Neutrophil (primary cell): ENCODE data around the gene SYCP2L.
"Not testable (repeated sequence)": the region's sequence is repeated elsewhere in the genome, so short reads cannot be mapped to it uniquely, and the experiment has no call there.

ENCODE experiments used
- H3K27ac ChIP-seq: fragments of 200-600 bp; sonication (generic); 2 replicates; pipeline ENCODE4 v1.5.1; 2016; ENCODE audit warnings: mild to moderate bottlenecking, moderate library complexity
- H3K27me3 ChIP-seq: fragments of 200-600 bp; sonication (generic); 2 replicates; pipeline ENCODE4 v1.6.0; 2016; ENCODE audit warnings: mild to moderate bottlenecking
- H3K36me3 ChIP-seq: fragments of 200-600 bp; sonication (generic); 2 replicates; pipeline ENCODE4 v1.5.1; 2017
- H3K4me1 ChIP-seq, 2 experiments: fragments of 200-600 bp in 1 of 2; sonication (generic) in 1 of 2; 1 replicate in 1 of 2; 2 replicates in 1 of 2; pipeline versions ENCODE4 v1.5.1 to v1.6.1; 2013 to 2016; ENCODE audit warnings: low read depth in 1 of 2, low read length in 1 of 2, mild to moderate bottlenecking in 1 of 2, moderate library complexity in 1 of 2; ENCODE audit not compliant: control insufficient read depth in 1 of 2, insufficient read depth in 1 of 2
- H3K4me3 ChIP-seq, 2 experiments: fragments of 200-600 bp in 1 of 2; sonication (generic) in 1 of 2; 1 replicate in 1 of 2; 2 replicates in 1 of 2; pipeline ENCODE4 v1.5.1; 2013 to 2016; ENCODE audit warnings: low read depth in 1 of 2, low read length in 1 of 2, mild to moderate bottlenecking in 1 of 2, moderate library complexity in 1 of 2
- H3K9me3 ChIP-seq: fragments of 200-600 bp; sonication (generic); 2 replicates; pipeline ENCODE4 v1.5.1; 2016
- CTCF ChIP-seq: fragments of 200-600 bp; sonication (generic); IDR thresholded peaks from 2 replicates; pipeline ENCODE4 v1.5.1; 2016; ENCODE audit warnings: antibody characterized with exemption

The SYCP2L gene

GRCh38 chr6:10989587-10989986 is 102.7 kb downstream of the SYCP2L start:
- no peaks in the 10 kb centered on the region for H3K36me3 ChIP-seq
- no peak for TF ChIP-seq CTCF
- H3K9me3 ChIP-seq = no peaks in the 10 kb centered on the region
- H3K4me3 ChIP-seq = no peak overlapping the region
- no peaks in the 10 kb centered on the region for H3K4me1 ChIP-seq
- H3K27me3 ChIP-seq = no peaks in the 10 kb centered on the region
- H3K27ac ChIP-seq = no peak overlapping the region

GRCh38 chr6:10991115-10991514 is 104.3 kb downstream of the SYCP2L start:
- TF ChIP-seq CTCF = no peak
- H3K9me3 ChIP-seq = no peaks in the 10 kb centered on the region
- no peak overlapping the region for H3K4me3 ChIP-seq
- no peaks in the 10 kb centered on the region for H3K4me1 ChIP-seq
- no peaks in the 10 kb centered on the region for H3K27me3 ChIP-seq
- H3K36me3 ChIP-seq = no peaks in the 10 kb centered on the region
- H3K27ac ChIP-seq = no peak overlapping the region

- Histone ChIP-seq H3K27me3 (no peaks in the 10 kb centered on the region), H3K4me3 (no peak overlapping the region), H3K36me3 (no peaks in the 10 kb centered on the region), H3K4me1 (no peaks in the 10 kb centered on the region), H3K27ac (no peak overlapping the region), H3K9me3 (no peaks in the 10 kb centered on the region)
- no peak for TF ChIP-seq CTCF
Measured at GRCh38 chr6:10993896-10994295, 107.0 kb downstream of the SYCP2L start.

GRCh38 chr6:10995114-10995707 is 108.4 kb downstream of the SYCP2L start:
- TF ChIP-seq CTCF = no peak
- Histone ChIP-seq H3K4me1 (no peaks in the 10 kb centered on the region), H3K27me3 (peaks cover 5% of the 10 kb centered on the region), H3K36me3 (no peaks in the 10 kb centered on the region), H3K27ac (no peak overlapping the region), H3K9me3 (no peaks in the 10 kb centered on the region), H3K4me3 (no peak overlapping the region)

GRCh38 chr6:10999994-11000393 is 113.1 kb downstream of the SYCP2L start:
- no peaks in the 10 kb centered on the region for H3K36me3 ChIP-seq
- H3K27ac ChIP-seq = no peak overlapping the region
- no peak for TF ChIP-seq CTCF
- H3K4me3 ChIP-seq = no peak overlapping the region
- peaks cover 28% of the 10 kb centered on the region for H3K27me3 ChIP-seq
- no peaks in the 10 kb centered on the region for H3K9me3 ChIP-seq
- no peaks in the 10 kb centered on the region for H3K4me1 ChIP-seq

GRCh38 chr6:11002176-11002575 is 115.3 kb downstream of the SYCP2L start:
- Histone ChIP-seq H3K4me1 (no peaks in the 10 kb centered on the region), H3K4me3 (no peak overlapping the region), H3K27ac (no peak overlapping the region), H3K27me3 (peaks cover 28% of the 10 kb centered on the region), H3K9me3 (no peaks in the 10 kb centered on the region), H3K36me3 (no peaks in the 10 kb centered on the region)
- TF ChIP-seq CTCF = no peak

GRCh38 chr6:11003297-11003696 is 116.4 kb downstream of the SYCP2L start:
- not testable (repeated sequence) for H3K27ac ChIP-seq, H3K4me3 ChIP-seq, H3K4me1 ChIP-seq, H3K36me3 ChIP-seq, H3K9me3 ChIP-seq
- peaks cover 28% of the 10 kb centered on the region for H3K27me3 ChIP-seq
